PC-9 (cell line): ENCODE measurements around the gene KIF18A. TPM values are rescaled to one million over a fixed set of nuclear protein-coding genes. Genes with fewer than 3 reads are reported as not detected.

Source experiments
- BruUV-seq: library from RNA; stranded (reverse); fragments of 400-500 nt; replicated peaks from 2 replicates; lab custom pipeline; 2021; lab: Mats Ljungman, UMichigan
- CTCF ChIA-PET: fragments of 300-600 bp; sonication (Branson Sonifier 250); formaldehyde crosslinking; loops from one replicate; lab custom pipeline; 2022; ENCODE audit warnings: antibody characterized with exemption; lab: Charles Lee
- POLR2A ChIA-PET: fragments of 300-600 bp; sonication (Branson Sonifier 250); formaldehyde crosslinking; loops from one replicate; lab custom pipeline; 2022; ENCODE audit warnings: antibody characterized with exemption; ENCODE audit not compliant: unreplicated experiment; lab: Charles Lee
- DNase-seq, 2 experiments: peaks; one replicate each; pipeline versions ENCODE4 v3.0.0 to v3.0.0-alpha.2; 2015 to 2022; ENCODE audit warnings: mixed read lengths in 1 of 2
- H2AFZ ChIP-seq: fragments of 200-600 bp; sonication (generic); 2 replicates; pipeline ENCODE4 v1.8.1; 2017; ENCODE audit warnings: antibody characterized with exemption
- H3F3A ChIP-seq: fragments of 200-600 bp; sonication (generic); 2 replicates; pipeline ENCODE4 v1.8.1; 2017; ENCODE audit warnings: antibody characterized with exemption, mild to moderate bottlenecking, low read depth; ENCODE audit not compliant: insufficient read depth
- H3K27ac ChIP-seq: fragments of 200-600 bp; sonication (generic); 2 replicates; pipeline ENCODE4 v1.6.1; 2016; ENCODE audit warnings: mixed run types
- H3K27me3 ChIP-seq: fragments of 200-600 bp; sonication (generic); 2 replicates; pipeline ENCODE4 v1.6.1; 2016; ENCODE audit warnings: low read depth, mixed run types; ENCODE audit not compliant: insufficient read depth
- H3K36me3 ChIP-seq: fragments of 200-600 bp; sonication (generic); 2 replicates; pipeline ENCODE4 v1.6.1; 2016; ENCODE audit warnings: low read depth, mixed run types
- H3K4me1 ChIP-seq: fragments of 200-600 bp; sonication (generic); replicated peaks from 2 replicates; pipeline ENCODE4 v1.6.1; 2016; ENCODE audit warnings: mixed run types; ENCODE audit not compliant: insufficient read depth
- H3K4me2 ChIP-seq: fragments of 200-600 bp; sonication (generic); 2 replicates; pipeline ENCODE4 v1.6.1; 2017; ENCODE audit warnings: mixed run types
- H3K4me3 ChIP-seq: fragments of 200-600 bp; sonication (generic); 2 replicates; pipeline ENCODE4 v1.6.1; 2016; ENCODE audit warnings: mixed run types
- H3K79me2 ChIP-seq: fragments of 200-600 bp; sonication (generic); 2 replicates; pipeline ENCODE4 v1.6.1; 2017; ENCODE audit warnings: low read depth, mixed run types
- H3K9me2 ChIP-seq: fragments of 200-600 bp; sonication (generic); 2 replicates; pipeline ENCODE4 v1.8.1; 2017; ENCODE audit warnings: mild to moderate bottlenecking; ENCODE audit not compliant: insufficient read depth
- H3K9me3 ChIP-seq: fragments of 200-600 bp; sonication (generic); 2 replicates; pipeline ENCODE4 v1.8.1; 2016; ENCODE audit warnings: low read depth; ENCODE audit not compliant: insufficient read depth
- H4K20me1 ChIP-seq: fragments of 200-600 bp; sonication (generic); 2 replicates; pipeline ENCODE4 v1.8.1; 2017; ENCODE audit not compliant: insufficient read depth
- EZH2 ChIP-seq: fragments of 200-600 bp; sonication (generic); IDR thresholded peaks from 2 replicates; pipeline ENCODE4 v1.8.0; 2017; ENCODE audit warnings: antibody characterized with exemption, low read depth
- intact Hi-C: fragments of 100-400 bp; cut with micrococcal nuclease; formaldehyde crosslinking; loops from one replicate; pipeline ENCODE4 v1.10.0; 2022; ENCODE audit not compliant: unreplicated experiment
- total RNA-seq: library from RNA; stranded (reverse); gene quantifications from 2 replicates; pipeline ENCODE4 v1.2.3, GENCODE V29; 2021
- TF ChIP-seq, protein P1 (sequence below): fragments of 200-600 bp; sonication (generic); conservative IDR thresholded peaks from 2 replicates; pipeline ENCODE4 v1.6.1; 2017; ENCODE audit warnings: mixed run types, antibody characterized with exemption, mild to moderate bottlenecking, moderate library complexity

KIF18A gene
- total RNA-seq, 1 experiment from 2014 or later, result 31.1 TPM

DNA sequence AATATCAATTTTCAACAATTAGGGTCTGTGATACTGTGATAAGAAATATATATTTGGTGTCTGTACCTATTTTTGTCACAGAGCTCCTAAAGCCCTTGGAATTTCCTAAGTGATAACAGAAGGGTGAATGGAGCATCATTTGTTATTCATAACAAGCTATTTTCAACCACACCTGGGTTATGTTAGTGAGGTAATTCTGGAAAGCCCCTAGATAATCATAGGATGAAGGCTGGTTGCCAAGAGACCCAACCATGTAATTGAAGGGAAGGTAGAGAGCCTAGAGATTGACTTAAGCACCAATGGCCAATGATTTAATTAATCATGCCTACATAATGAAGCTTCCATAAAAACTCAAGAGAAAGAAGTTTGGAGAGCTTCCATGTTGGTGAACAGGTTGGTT lies 109.4 kb downstream of the KIF18A start:
- H3K9me2 ChIP-seq, result no peaks in the 10 kb centered on the region
- DNase-seq, result no peak
- peaks cover 13% of the 10 kb centered on the region for H3F3A ChIP-seq
- no peak overlapping the region for H3K27ac ChIP-seq
- ChIA-PET POLR2A (no interaction called here), CTCF (no interaction called here)
- no peak overlapping the region for H3K4me2 ChIP-seq
- no peaks in the 10 kb centered on the region for H4K20me1 ChIP-seq
- no peaks in the 10 kb centered on the region for H3K36me3 ChIP-seq
- no peak overlapping the region for H2AFZ ChIP-seq
- no peaks in the 10 kb centered on the region for H3K27me3 ChIP-seq
- peaks cover 10% of the 10 kb centered on the region for H3K9me3 ChIP-seq
- no peak for TF ChIP-seq EZH2
- TF ChIP-seq, protein P1, sequence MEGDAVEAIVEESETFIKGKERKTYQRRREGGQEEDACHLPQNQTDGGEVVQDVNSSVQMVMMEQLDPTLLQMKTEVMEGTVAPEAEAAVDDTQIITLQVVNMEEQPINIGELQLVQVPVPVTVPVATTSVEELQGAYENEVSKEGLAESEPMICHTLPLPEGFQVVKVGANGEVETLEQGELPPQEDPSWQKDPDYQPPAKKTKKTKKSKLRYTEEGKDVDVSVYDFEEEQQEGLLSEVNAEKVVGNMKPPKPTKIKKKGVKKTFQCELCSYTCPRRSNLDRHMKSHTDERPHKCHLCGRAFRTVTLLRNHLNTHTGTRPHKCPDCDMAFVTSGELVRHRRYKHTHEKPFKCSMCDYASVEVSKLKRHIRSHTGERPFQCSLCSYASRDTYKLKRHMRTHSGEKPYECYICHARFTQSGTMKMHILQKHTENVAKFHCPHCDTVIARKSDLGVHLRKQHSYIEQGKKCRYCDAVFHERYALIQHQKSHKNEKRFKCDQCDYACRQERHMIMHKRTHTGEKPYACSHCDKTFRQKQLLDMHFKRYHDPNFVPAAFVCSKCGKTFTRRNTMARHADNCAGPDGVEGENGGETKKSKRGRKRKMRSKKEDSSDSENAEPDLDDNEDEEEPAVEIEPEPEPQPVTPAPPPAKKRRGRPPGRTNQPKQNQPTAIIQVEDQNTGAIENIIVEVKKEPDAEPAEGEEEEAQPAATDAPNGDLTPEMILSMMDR, result no peak
- H3K4me3 ChIP-seq, result no peak overlapping the region
- intact Hi-C loops, result no loop called here
- BruUV-seq, result no TSS peak
- H3K79me2 ChIP-seq, result no peaks in the 10 kb centered on the region
- H3K4me1 ChIP-seq, result peaks cover 17% of the 10 kb centered on the region

DNA sequence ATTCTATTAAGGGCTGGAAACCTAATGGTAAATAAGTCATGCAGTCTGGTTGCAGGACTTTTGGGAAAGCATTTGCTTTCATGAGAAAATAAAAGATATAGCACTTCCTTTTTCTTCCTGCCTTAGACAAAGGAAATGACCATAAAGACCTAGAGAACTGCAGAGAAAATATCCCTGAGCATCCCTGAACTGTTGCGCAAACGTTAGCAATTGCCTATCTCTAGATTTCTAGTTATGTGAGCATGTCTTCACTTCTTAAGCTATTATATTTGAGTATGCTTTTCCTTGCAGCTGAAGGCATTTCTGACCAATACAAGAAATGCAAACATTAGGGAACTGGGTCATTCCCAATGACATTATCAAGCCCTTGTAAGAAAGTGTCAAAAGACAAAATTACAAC lies 110.6 kb downstream of the KIF18A start:
- H3K4me1 ChIP-seq, result peaks cover 17% of the 10 kb centered on the region
- no TSS peak for BruUV-seq
- H3K4me2 ChIP-seq, result no peak overlapping the region
- no peak overlapping the region for H3K4me3 ChIP-seq
- H2AFZ ChIP-seq, result no peak overlapping the region
- no peak for TF ChIP-seq EZH2
- TF ChIP-seq, protein P1, result no peak
- no peak overlapping the region for H3K27ac ChIP-seq
- H3K36me3 ChIP-seq, result no peaks in the 10 kb centered on the region
- no peaks in the 10 kb centered on the region for H3K27me3 ChIP-seq
- no peaks in the 10 kb centered on the region for H3K9me2 ChIP-seq
- peaks cover 13% of the 10 kb centered on the region for H3F3A ChIP-seq
- H3K79me2 ChIP-seq, result no peaks in the 10 kb centered on the region
- intact Hi-C loops, result no loop called here
- DNase-seq, result no peak
- ChIA-PET CTCF (no interaction called here), POLR2A (no interaction called here)
- peaks cover 10% of the 10 kb centered on the region for H3K9me3 ChIP-seq
- no peaks in the 10 kb centered on the region for H4K20me1 ChIP-seq

DNA sequence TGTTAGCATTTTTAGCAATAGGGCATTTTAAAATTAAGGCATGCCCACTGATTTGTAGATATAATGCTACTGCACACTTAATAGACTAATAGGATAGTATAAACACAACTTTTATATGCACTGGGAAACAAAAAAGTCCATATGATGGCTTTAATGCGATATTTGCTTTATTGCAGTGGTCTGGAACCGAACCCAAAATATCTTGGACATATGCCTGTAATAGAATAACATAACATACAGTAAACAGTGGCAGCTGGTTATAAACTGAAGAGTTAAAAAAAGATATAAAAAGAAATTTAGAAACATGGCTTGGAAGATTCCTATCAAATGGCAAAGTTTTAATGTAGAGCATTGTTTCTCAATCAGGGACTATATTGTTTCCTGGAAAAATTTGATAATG lies 111.9 kb downstream of the KIF18A start:
- Histone ChIP-seq H3K4me1 (peaks cover 17% of the 10 kb centered on the region), H2AFZ (no peak overlapping the region), H3K27ac (no peak overlapping the region), H3K36me3 (no peaks in the 10 kb centered on the region), H3K9me2 (no peaks in the 10 kb centered on the region), H3K4me3 (no peak overlapping the region), H3K9me3 (0 out of 2 replicates have a peak, but pooled peaks cover 5% of the 10 kb centered on the region), H3K79me2 (no peaks in the 10 kb centered on the region), H3F3A (peaks cover 13% of the 10 kb centered on the region), H3K4me2 (no peak overlapping the region), H4K20me1 (no peaks in the 10 kb centered on the region), H3K27me3 (no peaks in the 10 kb centered on the region)
- DNase-seq, result no peak
- BruUV-seq, result no TSS peak
- ChIA-PET CTCF (no interaction called here), POLR2A (no interaction called here)
- intact Hi-C loops, result no loop called here
- no peak for TF ChIP-seq EZH2
- TF ChIP-seq, protein P1, result no peak
